Activated naive CD8-positive, alpha-beta T cell treated with anti-CD3 and anti-CD28 coated beads, Interleukin-2, amount 50 U/mL, for 24 hours (primary cell): ENCODE measurements around the gene CCDC6.
"Not testable (repeated sequence)": the region's sequence is repeated elsewhere in the genome, so short reads cannot be mapped to it uniquely, and the experiment has no call there.

Experiments used
- ATAC-seq: fragments of 150-1000 bp; cut with Tn5 transposase; one replicate; pipeline ENCODE4 v1.10.0; 2021
- DNase-seq: peaks from one replicate; pipeline ENCODE4 v3.0.0; 2021
- H3K27ac Mint-ChIP-seq: one replicate; pipeline ENCODE4 v1.8.0; 2021; ENCODE audit warnings: mild to moderate bottlenecking, mixed read lengths
- H3K27me3 Mint-ChIP-seq: one replicate; pipeline ENCODE4 v1.8.0; 2021; ENCODE audit warnings: mixed read lengths
- H3K36me3 Mint-ChIP-seq: one replicate; pipeline ENCODE4 v1.8.0; 2021; ENCODE audit warnings: low read depth, mixed read lengths
- H3K4me1 Mint-ChIP-seq: one replicate; pipeline ENCODE4 v1.8.0; 2021; ENCODE audit warnings: mixed read lengths
- H3K4me3 Mint-ChIP-seq: one replicate; pipeline ENCODE4 v1.8.0; 2021; ENCODE audit warnings: mild to moderate bottlenecking, moderate library complexity, mixed read lengths
- H3K9me3 Mint-ChIP-seq: one replicate; pipeline ENCODE4 v1.8.0; 2021; ENCODE audit warnings: mixed read lengths

CCDC6 gene

GRCh38 chr10:59808896-59809643, 97.3 kb downstream of the CCDC6 start:
- DNase-seq, result peak; percentile 75
- Mint-ChIP-seq H3K27ac (no peak overlapping the region), H3K4me1 (no peaks in the 10 kb centered on the region), H3K36me3 (peaks cover 61% of the 10 kb centered on the region), H3K27me3 (no peaks in the 10 kb centered on the region), H3K4me3 (no peak overlapping the region), H3K9me3 (no peaks in the 10 kb centered on the region)
- ATAC-seq, result peak; percentile 94

GRCh38 chr10:59807629-59808620, 98.4 kb downstream of the CCDC6 start:
- ATAC-seq, result no peak
- no peaks in the 10 kb centered on the region for H3K4me1 Mint-ChIP-seq
- H3K9me3 Mint-ChIP-seq, result no peaks in the 10 kb centered on the region

GRCh38 chr10:59805014-59805413, 101.3 kb downstream of the CCDC6 start:
- Mint-ChIP-seq H3K36me3 (peaks cover 67% of the 10 kb centered on the region), H3K27ac (no peak overlapping the region), H3K4me1 (no peaks in the 10 kb centered on the region), H3K27me3 (no peaks in the 10 kb centered on the region), H3K4me3 (no peak overlapping the region), H3K9me3 (no peaks in the 10 kb centered on the region)
- DNase-seq (no peak), ATAC-seq (no peak)

More at GRCh38 chr10:59807629-59808620, 98.4 kb downstream of the CCDC6 start:
- H3K36me3 Mint-ChIP-seq, result peaks cover 65% of the 10 kb centered on the region
- no peak overlapping the region for H3K4me3 Mint-ChIP-seq
- DNase-seq, result no peak
- H3K27ac Mint-ChIP-seq, result no peak overlapping the region
- H3K27me3 Mint-ChIP-seq, result no peaks in the 10 kb centered on the region

GRCh38 chr10:59804220-59804619, 102.1 kb downstream of the CCDC6 start:
- H3K36me3 Mint-ChIP-seq, result peaks cover 68% of the 10 kb centered on the region
- ATAC-seq, result no peak
- H3K9me3 Mint-ChIP-seq, result no peaks in the 10 kb centered on the region

GRCh38 chr10:59803714-59804113, 102.6 kb downstream of the CCDC6 start:
- ATAC-seq (no peak), DNase-seq (no peak)
- Mint-ChIP-seq H3K4me1 (no peaks in the 10 kb centered on the region), H3K4me3 (no peak overlapping the region), H3K27me3 (no peaks in the 10 kb centered on the region), H3K9me3 (no peaks in the 10 kb centered on the region), H3K36me3 (peaks cover 67% of the 10 kb centered on the region), H3K27ac (no peak overlapping the region)

More at GRCh38 chr10:59804220-59804619, 102.1 kb downstream of the CCDC6 start:
- H3K4me1 Mint-ChIP-seq, result no peaks in the 10 kb centered on the region
- no peaks in the 10 kb centered on the region for H3K27me3 Mint-ChIP-seq
- no peak overlapping the region for H3K27ac Mint-ChIP-seq
- H3K4me3 Mint-ChIP-seq, result no peak overlapping the region
- DNase-seq, result no peak

GRCh38 chr10:59801171-59801570, 105.2 kb downstream of the CCDC6 start:
- Mint-ChIP-seq H3K27ac (no peak overlapping the region), H3K27me3 (no peaks in the 10 kb centered on the region)
- ATAC-seq, result no peak

GRCh38 chr10:59799421-59799820, 106.9 kb downstream of the CCDC6 start:
- Mint-ChIP-seq H3K27me3 (no peaks in the 10 kb centered on the region), H3K4me3 (no peak overlapping the region), H3K36me3 (peaks cover 71% of the 10 kb centered on the region), H3K4me1 (no peaks in the 10 kb centered on the region), H3K27ac (no peak overlapping the region), H3K9me3 (no peaks in the 10 kb centered on the region)
- no peak for DNase-seq
- no peak for ATAC-seq

More at GRCh38 chr10:59801171-59801570, 105.2 kb downstream of the CCDC6 start:
- Mint-ChIP-seq H3K4me1 (no peaks in the 10 kb centered on the region), H3K4me3 (no peak overlapping the region), H3K36me3 (peaks cover 71% of the 10 kb centered on the region), H3K9me3 (no peaks in the 10 kb centered on the region)
- DNase-seq, result no peak

- ATAC-seq, result no peak
- DNase-seq, result no peak
- H3K4me1 Mint-ChIP-seq, result peaks cover 8% of the 10 kb centered on the region
- H3K4me3 Mint-ChIP-seq, result no peak overlapping the region
- H3K36me3 Mint-ChIP-seq, result peaks cover 59% of the 10 kb centered on the region
- H3K9me3 Mint-ChIP-seq, result no peaks in the 10 kb centered on the region
- no peak overlapping the region for H3K27ac Mint-ChIP-seq
- no peaks in the 10 kb centered on the region for H3K27me3 Mint-ChIP-seq
These were observed 112.4 kb downstream of the CCDC6 start for GRCh38 chr10:59793919-59794318.

- no peak for DNase-seq
- Mint-ChIP-seq H3K4me3 (no peak overlapping the region), H3K36me3 (peaks cover 55% of the 10 kb centered on the region), H3K27ac (no peak overlapping the region), H3K4me1 (peaks cover 8% of the 10 kb centered on the region), H3K27me3 (no peaks in the 10 kb centered on the region), H3K9me3 (no peaks in the 10 kb centered on the region)
- ATAC-seq, result no peak
These were observed 113.5 kb downstream of the CCDC6 start for GRCh38 chr10:59792812-59793211.

- H3K36me3 Mint-ChIP-seq, result peaks cover 47% of the 10 kb centered on the region
- H3K9me3 Mint-ChIP-seq, result no peaks in the 10 kb centered on the region
- no peak overlapping the region for H3K27ac Mint-ChIP-seq
- ATAC-seq (peak; percentile 59), DNase-seq (no peak)
- peaks cover 8% of the 10 kb centered on the region for H3K4me1 Mint-ChIP-seq
- no peak overlapping the region for H3K4me3 Mint-ChIP-seq
- H3K27me3 Mint-ChIP-seq, result no peaks in the 10 kb centered on the region
These were observed 114.8 kb downstream of the CCDC6 start for GRCh38 chr10:59791601-59792000.

- not testable (repeated sequence) for DNase-seq, H3K4me1 Mint-ChIP-seq, H3K9me3 Mint-ChIP-seq, H3K27me3 Mint-ChIP-seq, H3K4me3 Mint-ChIP-seq, ATAC-seq, H3K27ac Mint-ChIP-seq
- H3K36me3 Mint-ChIP-seq, result peaks cover 40% of the 10 kb centered on the region
These were observed 116.3 kb downstream of the CCDC6 start for GRCh38 chr10:59790080-59790479.

- H3K27me3 Mint-ChIP-seq, ATAC-seq, H3K4me3 Mint-ChIP-seq, H3K27ac Mint-ChIP-seq, DNase-seq, H3K4me1 Mint-ChIP-seq, H3K9me3 Mint-ChIP-seq: not testable (repeated sequence)
- peaks cover 30% of the 10 kb centered on the region for H3K36me3 Mint-ChIP-seq
These were observed 117.4 kb downstream of the CCDC6 start for GRCh38 chr10:59788914-59789313.

GRCh38 chr10:59787032-59787431, 119.3 kb downstream of the CCDC6 start:
- H3K27me3 Mint-ChIP-seq, ATAC-seq, H3K4me3 Mint-ChIP-seq, DNase-seq, H3K4me1 Mint-ChIP-seq, H3K9me3 Mint-ChIP-seq, H3K27ac Mint-ChIP-seq: not testable (repeated sequence)
- peaks cover 20% of the 10 kb centered on the region for H3K36me3 Mint-ChIP-seq

- not testable (repeated sequence) for H3K4me3 Mint-ChIP-seq, H3K27me3 Mint-ChIP-seq, H3K4me1 Mint-ChIP-seq, H3K9me3 Mint-ChIP-seq, H3K27ac Mint-ChIP-seq, ATAC-seq, DNase-seq
- peaks cover 14% of the 10 kb centered on the region for H3K36me3 Mint-ChIP-seq
These were observed 120.9 kb downstream of the CCDC6 start for GRCh38 chr10:59785476-59785875.

- H3K27ac Mint-ChIP-seq, result no peak overlapping the region
- DNase-seq (no peak), ATAC-seq (no peak)
- H3K4me1 Mint-ChIP-seq, result no peaks in the 10 kb centered on the region
- H3K27me3 Mint-ChIP-seq, result no peaks in the 10 kb centered on the region
- H3K36me3 Mint-ChIP-seq, result peaks cover 5% of the 10 kb centered on the region
- H3K4me3 Mint-ChIP-seq, result no peak overlapping the region
- peaks cover 12% of the 10 kb centered on the region for H3K9me3 Mint-ChIP-seq
These were observed 124.8 kb downstream of the CCDC6 start for GRCh38 chr10:59781511-59781910.
